ENCODE data around the gene GPANK1.

Gene GPANK1

GRCh38 chr6:31690231-31691077 lies 25.7 kb upstream of the GPANK1 start:
- intact Hi-C loops (cut with DNase I; ENCODE audit: low total_unique reads): no loop called here

GRCh38 chr6:31689249-31690110 lies 24.7 kb upstream of the GPANK1 start:
- DNase-seq: no peak
- H3K4me3 ChIP-seq: no peak overlapping the region
- no peak overlapping the region for H3K27ac ChIP-seq
- H3K27me3 ChIP-seq: no peaks in the 10 kb centered on the region
- H3K4me1 ChIP-seq: no peaks in the 10 kb centered on the region
- no peaks in the 10 kb centered on the region for H3K9me3 ChIP-seq
- TF ChIP-seq CTCF (IDR thresholded peaks at IDR 0.05): no peak
- intact Hi-C loops (cut with DNase I; ENCODE audit: low total_unique reads): no loop called here
- peaks cover 53 to 97% (median 79%) of the 10 kb centered on the region in 3 donors for H3K36me3 ChIP-seq

More at GRCh38 chr6:31690231-31691077, 25.7 kb upstream of the GPANK1 start:
- H3K27me3 ChIP-seq: no peaks in the 10 kb centered on the region
- DNase-seq: no peak
- H3K4me1 ChIP-seq: no peaks in the 10 kb centered on the region
- H3K36me3 ChIP-seq: peaks cover 62 to 100% (median 89%) of the 10 kb centered on the region in 3 donors
- TF ChIP-seq CTCF (IDR thresholded peaks at IDR 0.05): no peak
- no peaks in the 10 kb centered on the region for H3K9me3 ChIP-seq
- no peak overlapping the region for H3K4me3 ChIP-seq
- H3K27ac ChIP-seq: no peak overlapping the region

GRCh38 chr6:31687860-31688693 lies 23.3 kb upstream of the GPANK1 start:
- no peak for TF ChIP-seq CTCF (IDR thresholded peaks at IDR 0.05)
- no peaks in the 10 kb centered on the region for H3K27me3 ChIP-seq
- no peak overlapping the region for H3K4me3 ChIP-seq
- DNase-seq: no peak
- H3K36me3 ChIP-seq: peaks cover 53 to 90% (median 65%) of the 10 kb centered on the region in 3 donors
- intact Hi-C loops (cut with DNase I; ENCODE audit: low total_unique reads): no loop called here
- H3K27ac ChIP-seq: no peak overlapping the region
- H3K9me3 ChIP-seq: no peaks in the 10 kb centered on the region
- peaks cover 0 to 2% (median 0%) of the 10 kb centered on the region in 4 donors for H3K4me1 ChIP-seq

GRCh38 chr6:31687321-31687720 lies 22.5 kb upstream of the GPANK1 start:
- intact Hi-C loops (cut with DNase I; ENCODE audit: low total_unique reads): no loop called here

More at GRCh38 chr6:31687321-31687720, 22.5 kb upstream of the GPANK1 start:
- Histone ChIP-seq H3K4me3 (no peak overlapping the region), H3K9me3 (no peaks in the 10 kb centered on the region), H3K27me3 (no peaks in the 10 kb centered on the region), H3K4me1 (peaks cover 0 to 6% (median 0%) of the 10 kb centered on the region in 4 donors), H3K27ac (no peak overlapping the region), H3K36me3 (peaks cover 53 to 83% (median 58%) of the 10 kb centered on the region in 3 donors)
- no peak for DNase-seq
- TF ChIP-seq CTCF (IDR thresholded peaks at IDR 0.05): no peak

Measured in tibial artery (tissue), 4 donors.